PC-9 (cell line): ENCODE measurements around the gene IL10.

Experiments used
- CTCF ChIP-seq: fragments of 200-600 bp; sonication (generic); conservative IDR thresholded peaks from 2 replicates; pipeline ENCODE4 v1.6.1; 2017; ENCODE audit warnings: mixed run types, antibody characterized with exemption, mild to moderate bottlenecking, moderate library complexity
- EZH2 ChIP-seq: fragments of 200-600 bp; sonication (generic); IDR thresholded peaks from 2 replicates; pipeline ENCODE4 v1.8.0; 2017; ENCODE audit warnings: antibody characterized with exemption, low read depth

GRCh38 chr1:206800411-206800810 lies 28.1 kb upstream of the IL10 start:
- TF ChIP-seq CTCF = no peak
- TF ChIP-seq EZH2 = no peak
